Memory B cell (primary cell): ENCODE data around the gene PDSS2.
A peak's percentile ranks its signal among the peaks of the same experiment; 100 is the strongest.
"Not testable (repeated sequence)": the region's sequence is repeated elsewhere in the genome, so short reads cannot be mapped to it uniquely, and the experiment has no call there.

ENCODE experiments used
- ATAC-seq: fragments of 150-1000 bp; cut with Tn5 transposase; 2 replicates; pipeline ENCODE4 v1.10.0; 2021; ENCODE audit warnings: low read depth, mild to moderate bottlenecking, moderate library complexity
- DNase-seq, 2 donors: peaks; one replicate each; pipeline ENCODE4 v3.0.0; 2022; ENCODE audit warnings: low spot score in 2 of 2
- H3K27ac Mint-ChIP-seq: one replicate; pipeline ENCODE4 v1.8.0; 2022; ENCODE audit warnings: mild to moderate bottlenecking, moderate library complexity, mixed read lengths
- H3K27me3 Mint-ChIP-seq: one replicate; pipeline ENCODE4 v1.8.0; 2022; ENCODE audit warnings: mixed read lengths
- H3K36me3 Mint-ChIP-seq: one replicate; pipeline ENCODE4 v1.8.0; 2022; ENCODE audit warnings: mild to moderate bottlenecking, mixed read lengths
- H3K4me1 Mint-ChIP-seq: one replicate; pipeline ENCODE4 v1.8.0; 2022; ENCODE audit warnings: mixed read lengths
- H3K4me3 Mint-ChIP-seq: one replicate; pipeline ENCODE4 v1.8.0; 2022; ENCODE audit warnings: mild to moderate bottlenecking, moderate library complexity, mixed read lengths
- H3K9me3 Mint-ChIP-seq: one replicate; pipeline ENCODE4 v1.8.0; 2022; ENCODE audit warnings: mixed read lengths

PDSS2 gene

DNA sequence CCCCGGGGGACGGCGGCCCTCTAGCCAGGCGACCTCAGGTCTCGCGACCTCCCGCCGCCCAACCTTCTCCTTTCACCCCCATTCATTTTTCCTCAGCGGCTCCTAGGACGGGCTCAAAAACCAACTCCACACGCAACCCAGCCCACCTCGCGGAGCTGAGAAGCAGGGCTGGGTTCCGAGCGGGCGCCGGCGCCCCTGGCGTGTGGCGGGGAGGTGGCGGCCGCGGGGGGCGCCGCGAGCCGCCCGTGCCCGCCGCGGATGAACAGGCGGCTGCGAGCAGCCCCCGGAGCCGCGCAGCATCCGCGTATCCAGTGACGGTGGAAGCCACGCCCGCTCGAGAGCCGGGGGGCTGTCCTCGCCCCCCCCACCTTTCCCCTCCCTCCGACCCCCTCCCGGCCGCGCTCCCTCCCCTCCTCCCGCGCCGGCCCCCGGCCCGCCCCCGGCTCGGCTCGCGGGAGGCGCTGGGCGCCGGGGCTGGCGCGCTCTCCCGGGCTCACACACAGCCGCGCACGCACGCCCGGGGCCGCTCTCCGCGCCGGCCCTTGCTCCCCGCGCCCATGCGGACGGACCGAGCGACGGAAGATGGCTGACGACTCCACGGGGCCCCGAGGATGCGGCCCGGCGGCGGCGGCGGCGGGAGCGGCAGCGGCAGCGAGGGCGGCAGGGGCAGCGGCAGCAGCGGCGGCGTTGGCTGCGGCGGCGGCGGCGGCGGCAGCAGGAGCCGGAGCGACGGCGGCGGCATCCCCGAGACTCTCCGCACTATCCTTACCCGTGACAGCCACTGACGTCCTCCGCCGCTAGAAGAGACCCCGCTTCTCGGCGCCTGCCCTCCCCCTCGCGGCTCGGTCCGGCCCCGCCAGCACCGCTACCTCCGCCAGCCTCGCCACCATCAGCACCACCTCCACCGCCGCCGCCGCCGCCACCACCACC is 30.5 kb upstream of the PDSS2 start, which contains the start of gene SOBP:
SOBP (plus strand) TSS at position 482 of the 930 bp plus-strand sequence. CDS start 500 bp downstream, outside the sequence.
- peak; percentile 55 for ATAC-seq
- H3K4me3 Mint-ChIP-seq: peak within 1 kb of the TSS; percentile 92
- peaks cover 16% of the 10 kb centered on the region for H3K27me3 Mint-ChIP-seq
- peak in 1 of 2 donors; percentile 56 for DNase-seq
- no peaks in the 10 kb centered on the region for H3K9me3 Mint-ChIP-seq
- peaks cover 14% of the 10 kb centered on the region for H3K4me1 Mint-ChIP-seq
- no peaks in the 10 kb centered on the region for H3K36me3 Mint-ChIP-seq
- peak within 1 kb of the TSS; percentile 56 for H3K27ac Mint-ChIP-seq

DNA sequence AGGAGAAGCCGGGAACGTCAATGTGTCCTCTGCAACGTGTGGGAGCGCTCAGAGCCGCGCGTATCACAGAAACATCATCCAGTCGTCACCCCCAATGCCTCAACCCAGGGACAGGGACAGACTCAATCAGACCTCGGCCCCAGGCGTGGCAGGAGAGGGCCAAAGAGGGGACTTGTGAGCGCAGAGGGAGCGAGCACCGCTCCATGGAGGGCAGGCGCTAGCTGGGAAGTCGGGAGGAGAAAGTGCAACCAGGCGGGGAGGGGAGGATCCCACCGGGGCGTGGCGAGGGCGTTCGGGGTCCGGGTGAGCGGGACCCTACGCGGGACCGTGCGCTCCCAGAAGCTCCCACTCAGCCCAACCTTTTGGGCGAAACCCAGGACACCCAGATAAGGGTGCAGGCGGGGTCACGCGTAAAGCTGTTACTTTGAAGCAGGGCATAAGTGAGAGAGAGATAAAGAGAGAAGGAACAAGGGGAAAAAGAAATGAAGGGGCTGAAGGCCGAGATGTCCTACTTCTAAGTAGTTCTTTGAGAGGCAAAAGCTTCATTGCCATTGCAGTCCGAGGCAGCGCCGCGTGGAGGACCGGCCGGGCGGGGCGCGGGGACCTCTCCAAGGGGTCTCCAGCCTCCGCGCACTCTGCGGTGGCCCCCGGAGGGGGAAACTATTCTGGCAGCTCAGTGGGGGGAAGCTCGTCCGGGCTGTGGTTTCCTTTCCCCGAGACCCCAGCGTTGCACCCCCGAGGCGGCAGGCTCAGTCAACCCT is 29.7 kb upstream of the PDSS2 start:
- Mint-ChIP-seq H3K27me3 (peaks cover 16% of the 10 kb centered on the region), H3K9me3 (no peaks in the 10 kb centered on the region), H3K4me1 (peaks cover 14% of the 10 kb centered on the region), H3K36me3 (no peaks in the 10 kb centered on the region), H3K27ac (peak overlapping the region; percentile 56), H3K4me3 (peak overlapping the region; percentile 92)
- ATAC-seq (peak; percentile 7), DNase-seq (peak in 1 of 2 donors; percentile 43)

DNA sequence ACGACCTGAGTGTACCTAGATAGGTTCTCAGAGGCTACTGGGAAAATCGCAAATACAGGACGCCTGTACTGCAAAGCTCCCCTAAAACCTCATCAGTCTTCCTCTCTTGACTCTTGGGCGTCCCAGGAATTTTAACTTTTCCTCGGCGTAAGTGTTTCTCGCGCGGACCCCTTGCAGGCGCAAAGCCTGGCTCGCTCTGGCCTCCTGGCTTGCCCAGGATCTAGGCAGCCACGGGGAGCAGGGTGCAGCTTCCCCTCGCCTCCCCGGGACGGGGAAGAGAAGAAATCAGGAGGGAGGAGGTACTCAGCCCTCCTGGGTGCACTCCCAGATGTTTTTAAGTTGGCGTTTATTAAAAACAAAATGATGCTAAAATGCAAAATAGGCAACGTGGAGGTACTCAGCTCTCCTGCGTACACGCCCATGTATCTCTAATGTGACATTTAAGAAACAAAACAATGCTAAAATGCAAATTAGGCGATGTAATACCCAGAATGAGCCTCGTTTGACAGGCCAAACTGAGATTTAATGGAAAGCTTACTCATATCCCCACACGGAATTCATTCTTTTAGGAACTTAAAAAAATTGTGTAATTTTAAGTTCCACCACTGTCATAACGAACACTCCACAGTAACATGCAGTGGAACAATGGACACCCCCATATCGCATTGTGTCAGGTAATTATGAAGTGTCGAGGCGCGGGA is 29.0 kb upstream of the PDSS2 start:
- H3K9me3 Mint-ChIP-seq: no peaks in the 10 kb centered on the region
- DNase-seq: peak in 1 of 2 donors; percentile 20
- H3K36me3 Mint-ChIP-seq: no peaks in the 10 kb centered on the region
- peak overlapping the region; percentile 56 for H3K27ac Mint-ChIP-seq
- peak overlapping the region; percentile 92 for H3K4me3 Mint-ChIP-seq
- peaks cover 14% of the 10 kb centered on the region for H3K4me1 Mint-ChIP-seq
- peak; percentile 26 for ATAC-seq
- peaks cover 16% of the 10 kb centered on the region for H3K27me3 Mint-ChIP-seq

DNA sequence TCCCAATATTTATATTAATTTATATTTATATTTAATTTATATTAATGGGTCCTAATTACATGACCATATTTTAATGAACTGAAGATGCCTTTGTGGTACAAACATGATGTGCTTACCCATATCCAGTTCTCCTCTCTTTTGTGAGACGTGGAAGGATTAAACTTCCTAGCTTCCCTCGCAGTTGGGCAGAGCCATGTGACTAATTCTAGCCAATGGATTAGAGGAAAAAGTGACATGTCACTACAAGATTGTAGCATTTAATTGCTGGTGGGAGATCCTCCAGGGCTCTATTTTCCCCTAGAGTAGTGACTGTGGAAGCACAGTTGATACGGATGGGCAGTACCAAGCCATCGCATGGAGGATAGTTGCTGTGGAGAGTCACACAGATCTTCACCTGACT is 25.8 kb upstream of the PDSS2 start:
- H3K9me3 Mint-ChIP-seq: no peaks in the 10 kb centered on the region
- H3K36me3 Mint-ChIP-seq: no peaks in the 10 kb centered on the region
- H3K4me1 Mint-ChIP-seq: peaks cover 10% of the 10 kb centered on the region
- peaks cover 14% of the 10 kb centered on the region for H3K27me3 Mint-ChIP-seq
- DNase-seq: no peak
- H3K27ac Mint-ChIP-seq: no peak overlapping the region
- ATAC-seq: no peak
- no peak overlapping the region for H3K4me3 Mint-ChIP-seq

DNA sequence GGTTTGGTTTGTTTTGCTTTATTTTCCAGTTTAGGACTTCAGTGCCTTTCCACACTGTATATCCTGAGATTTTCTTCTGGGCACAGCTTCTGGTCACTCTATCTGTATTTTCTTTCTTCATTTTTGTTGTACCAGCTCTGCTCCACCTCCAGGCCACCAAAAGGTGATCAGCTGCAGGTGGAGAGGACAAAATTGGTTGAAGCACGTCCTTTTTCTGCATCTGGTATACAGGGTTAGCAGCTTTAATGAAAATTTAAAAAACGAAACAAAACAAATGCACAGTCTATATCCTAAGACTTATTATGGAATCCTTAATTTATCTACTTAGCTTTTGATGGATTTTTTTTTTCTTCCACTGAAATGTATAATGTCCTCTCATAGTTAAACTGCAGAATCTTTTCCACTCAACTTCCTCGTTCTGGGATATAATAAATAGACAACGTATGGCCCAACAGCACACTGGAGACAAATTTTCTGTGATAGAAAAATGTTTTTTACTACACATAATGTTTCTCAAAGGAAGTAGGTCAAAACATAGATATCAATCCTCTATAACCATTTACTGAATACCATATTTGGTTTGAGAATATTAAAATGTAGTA is 19.8 kb upstream of the PDSS2 start:
- Mint-ChIP-seq H3K4me1 (no peaks in the 10 kb centered on the region), H3K36me3 (no peaks in the 10 kb centered on the region), H3K27ac (no peak overlapping the region), H3K4me3 (no peak overlapping the region), H3K9me3 (no peaks in the 10 kb centered on the region), H3K27me3 (peaks cover 8% of the 10 kb centered on the region)
- DNase-seq: no peak
- no peak for ATAC-seq

DNA sequence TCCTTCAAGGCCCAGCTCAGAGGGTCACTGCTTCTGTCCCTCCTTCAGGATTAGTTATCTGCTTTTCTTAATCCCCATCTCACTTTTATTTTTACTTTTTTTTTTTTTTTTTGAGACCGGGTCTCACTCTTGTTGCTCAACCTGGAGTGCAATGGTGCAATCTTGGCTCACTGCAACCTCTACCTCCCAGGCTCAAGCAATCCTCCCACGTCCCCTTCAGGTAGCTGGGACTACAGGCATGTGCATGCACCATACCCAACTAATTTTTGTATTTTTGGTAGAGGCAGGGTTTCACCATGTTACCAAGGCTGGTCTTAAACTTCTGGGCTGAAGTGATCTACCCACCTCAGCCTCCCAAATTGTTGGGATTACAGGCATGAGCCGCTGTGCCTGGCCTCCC is 16.5 kb upstream of the PDSS2 start:
- not testable (repeated sequence) for ATAC-seq, H3K27ac Mint-ChIP-seq, H3K36me3 Mint-ChIP-seq, H3K27me3 Mint-ChIP-seq, H3K4me1 Mint-ChIP-seq, H3K4me3 Mint-ChIP-seq, H3K9me3 Mint-ChIP-seq, DNase-seq

DNA sequence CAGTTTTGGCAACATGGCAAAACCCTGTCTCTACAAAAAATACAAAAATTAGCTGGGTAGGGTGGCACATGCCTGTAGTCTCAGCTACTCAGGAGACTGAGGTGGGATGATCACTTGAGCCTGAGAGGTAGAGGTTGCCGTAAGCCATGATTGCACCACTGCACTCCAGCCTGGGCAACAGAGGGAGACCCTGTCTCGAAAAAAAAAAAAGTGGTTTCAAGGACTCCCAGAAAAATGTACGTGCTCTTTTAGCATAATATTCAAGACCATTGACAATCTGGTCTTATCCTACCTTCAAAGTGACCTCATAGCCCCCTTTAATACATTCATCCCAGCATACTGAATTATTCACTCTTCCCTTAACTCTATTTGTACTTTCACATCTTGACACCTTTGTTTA is 16.0 kb upstream of the PDSS2 start:
- H3K27ac Mint-ChIP-seq, H3K9me3 Mint-ChIP-seq: not testable (repeated sequence)

DNA sequence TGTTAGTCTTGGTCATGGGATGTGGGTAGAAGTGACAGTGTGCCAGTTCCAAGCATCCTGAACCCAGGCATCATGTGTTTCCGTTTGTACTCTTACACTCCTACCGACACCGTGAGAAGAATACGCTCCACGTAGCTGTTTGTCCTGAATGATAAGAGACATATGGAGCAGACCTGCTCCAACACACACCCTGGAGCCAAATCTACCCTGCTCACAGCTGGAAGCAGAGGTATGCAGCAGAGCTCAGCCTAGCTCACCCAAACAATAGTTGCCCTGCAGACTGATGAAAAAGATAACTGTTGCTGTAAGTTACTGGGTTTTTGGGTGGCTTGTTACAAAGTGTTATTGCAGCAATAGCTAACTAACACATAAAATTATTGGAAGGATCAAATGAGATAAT is 14.3 kb upstream of the PDSS2 start:
- H3K27ac Mint-ChIP-seq: no peak overlapping the region
- no peak for DNase-seq
- H3K9me3 Mint-ChIP-seq: no peaks in the 10 kb centered on the region
- H3K27me3 Mint-ChIP-seq: peaks cover 6% of the 10 kb centered on the region
- H3K4me1 Mint-ChIP-seq: no peaks in the 10 kb centered on the region
- H3K4me3 Mint-ChIP-seq: no peak overlapping the region
- H3K36me3 Mint-ChIP-seq: no peaks in the 10 kb centered on the region
- ATAC-seq: no peak

More for the DNA sequence above, 16.0 kb upstream of the PDSS2 start:
- ATAC-seq, DNase-seq, H3K27me3 Mint-ChIP-seq, H3K4me1 Mint-ChIP-seq, H3K4me3 Mint-ChIP-seq, H3K36me3 Mint-ChIP-seq: not testable (repeated sequence)

DNA sequence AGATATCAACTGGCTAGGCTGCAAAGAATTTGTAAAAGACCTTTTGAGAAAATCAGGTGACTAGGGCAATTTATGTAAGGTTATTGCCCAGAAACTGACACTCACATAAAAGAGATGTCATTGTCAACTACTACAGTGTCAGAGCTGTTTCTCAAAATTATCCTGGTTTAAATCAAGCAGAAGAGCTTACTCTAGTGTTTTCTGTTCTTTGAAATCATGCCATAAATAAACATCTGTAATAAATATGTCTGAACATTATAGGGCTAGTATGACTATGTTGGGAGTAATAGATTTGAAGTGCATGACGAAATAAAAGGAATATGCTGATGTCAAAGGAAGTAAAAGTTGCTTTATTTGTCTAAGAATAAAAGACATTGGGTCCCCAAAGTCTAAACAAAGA is 11.0 kb upstream of the PDSS2 start:
- Mint-ChIP-seq H3K9me3 (no peaks in the 10 kb centered on the region), H3K36me3 (no peaks in the 10 kb centered on the region), H3K4me3 (no peak overlapping the region), H3K27me3 (peaks cover 6% of the 10 kb centered on the region), H3K4me1 (no peaks in the 10 kb centered on the region), H3K27ac (no peak overlapping the region)
- DNase-seq: no peak
- no peak for ATAC-seq

DNA sequence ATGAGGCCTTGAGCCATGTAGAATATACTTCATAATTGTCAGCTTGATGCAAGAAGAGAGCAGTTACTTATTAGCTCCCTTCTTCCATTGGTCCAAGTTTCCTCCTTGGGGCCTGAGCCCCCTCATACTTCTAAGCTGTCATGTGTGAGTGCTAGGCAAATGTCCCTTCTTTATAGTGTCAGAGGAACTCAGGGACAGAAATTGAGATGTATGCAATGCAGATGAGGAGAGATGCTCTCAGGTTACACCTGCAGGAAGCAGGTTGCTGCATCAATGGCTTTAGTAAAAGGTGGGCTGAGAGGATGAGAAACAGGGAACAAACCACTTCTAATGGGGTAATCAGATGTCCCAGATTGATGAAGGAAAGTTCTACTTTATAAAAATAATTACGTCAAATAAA is 6.7 kb upstream of the PDSS2 start:
- H3K36me3 Mint-ChIP-seq: no peaks in the 10 kb centered on the region

DNA sequence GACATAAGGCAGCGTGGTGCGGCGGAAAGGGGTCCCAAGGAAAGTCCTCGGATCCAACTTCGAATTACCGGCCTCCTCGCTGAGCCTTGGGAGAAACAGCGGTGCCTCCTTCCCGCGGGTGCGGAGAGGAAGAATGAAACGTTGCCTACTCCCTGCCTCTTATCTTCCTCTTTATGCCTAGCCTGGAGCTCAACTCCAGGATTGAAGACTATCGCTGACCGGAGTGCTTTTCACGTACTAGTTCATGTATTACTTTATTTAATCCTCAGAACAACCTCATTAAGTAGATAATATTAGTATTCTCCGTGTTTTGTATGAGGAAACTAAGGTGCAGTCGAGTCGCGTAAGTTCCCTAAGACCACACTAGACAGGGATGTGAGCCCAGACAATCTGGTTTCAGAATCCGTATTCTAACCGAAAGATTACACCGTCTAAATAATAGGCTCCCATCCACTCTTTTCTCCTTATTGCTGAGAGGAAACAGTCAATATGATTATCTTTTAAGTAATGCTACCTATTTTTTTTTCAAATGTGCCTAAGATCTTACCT is 793 bp upstream of the PDSS2 start:
- Mint-ChIP-seq H3K27ac (peak overlapping the region; percentile 87), H3K4me1 (peaks cover 15% of the 10 kb centered on the region), H3K27me3 (no peaks in the 10 kb centered on the region), H3K4me3 (peak overlapping the region; percentile 89), H3K9me3 (no peaks in the 10 kb centered on the region), H3K36me3 (peaks cover 1% of the 10 kb centered on the region)
- ATAC-seq: no peak
- DNase-seq: no peak

More for the DNA sequence above, 6.7 kb upstream of the PDSS2 start:
- Mint-ChIP-seq H3K27me3 (no peaks in the 10 kb centered on the region), H3K4me3 (no peak overlapping the region), H3K4me1 (no peaks in the 10 kb centered on the region), H3K9me3 (no peaks in the 10 kb centered on the region), H3K27ac (peak overlapping the region; percentile 26)
- no peak for DNase-seq
- no peak for ATAC-seq

DNA sequence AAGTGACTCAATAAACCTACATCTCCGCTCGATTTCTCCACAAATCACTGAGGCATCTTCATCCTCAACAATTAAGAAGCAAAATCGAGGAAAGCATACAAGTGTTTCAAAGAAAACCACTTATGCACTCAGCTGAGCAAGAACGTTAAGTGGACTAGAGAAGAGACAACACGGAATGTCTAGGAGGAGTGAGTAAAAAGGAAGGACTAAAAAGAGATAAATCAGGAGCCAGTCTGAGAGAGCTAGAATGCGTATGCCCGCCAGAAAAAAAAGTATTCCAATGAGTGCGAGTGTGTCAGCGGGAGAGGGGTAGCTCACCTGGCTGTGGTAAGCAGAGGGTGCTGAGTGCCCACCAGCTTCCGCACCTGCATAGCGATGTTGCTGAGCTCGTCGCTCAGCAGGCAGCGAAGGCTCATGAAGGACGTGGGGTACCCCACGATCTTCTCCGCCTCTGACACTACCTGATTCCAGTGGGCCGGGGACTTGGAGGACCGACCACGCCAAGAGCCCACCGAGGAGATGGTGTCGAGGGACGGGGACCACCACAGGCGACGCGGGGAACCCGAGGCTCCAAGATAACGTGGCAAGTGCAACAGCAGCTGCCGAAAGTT is 587 bp downstream of the PDSS2 start:
- ATAC-seq (peak; percentile 11), DNase-seq (no peak)
- Mint-ChIP-seq H3K36me3 (peaks cover 2% of the 10 kb centered on the region), H3K4me3 (peak overlapping the region; percentile 89), H3K27me3 (no peaks in the 10 kb centered on the region), H3K9me3 (no peaks in the 10 kb centered on the region), H3K27ac (peak overlapping the region; percentile 87), H3K4me1 (peaks cover 17% of the 10 kb centered on the region)

DNA sequence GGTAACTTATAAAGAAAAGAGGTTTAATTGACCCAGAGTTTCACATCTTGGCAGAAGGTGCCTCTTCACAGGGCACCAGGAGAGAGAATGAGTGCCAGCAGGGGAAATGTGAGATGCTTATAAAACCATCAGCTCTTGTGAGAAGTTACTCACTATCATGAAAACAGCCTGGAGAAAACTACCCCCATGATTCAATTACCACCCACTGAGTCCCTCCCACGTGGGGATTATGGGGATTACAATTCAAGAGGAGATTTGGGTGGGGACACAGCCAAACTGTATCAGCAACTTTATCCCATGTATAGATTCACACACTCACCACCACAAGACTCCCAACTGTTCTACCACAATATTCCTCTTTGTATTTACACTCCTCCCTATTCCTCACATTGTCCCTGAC is 10.6 kb downstream of the PDSS2 start:
- H3K4me1 Mint-ChIP-seq: peaks cover 5% of the 10 kb centered on the region
- no peaks in the 10 kb centered on the region for H3K27me3 Mint-ChIP-seq
- no peak for ATAC-seq
- H3K27ac Mint-ChIP-seq: no peak overlapping the region
- H3K36me3 Mint-ChIP-seq: peaks cover 37% of the 10 kb centered on the region
- peaks cover 20% of the 10 kb centered on the region for H3K9me3 Mint-ChIP-seq
- no peak for DNase-seq
- H3K4me3 Mint-ChIP-seq: no peak overlapping the region
